NCI-H1436 treated with DMSO at 0.1 percent for 48 hours (cell line): ENCODE results near the gene SNTG2.
"Not testable (repeated sequence)": the region's sequence is repeated elsewhere in the genome, so short reads cannot be mapped to it uniquely, and the experiment has no call there.

Source experiments
- DNase-seq: peaks from one replicate; lab custom pipeline; 2025; lab: John Stamatoyannopoulos, UW

SNTG2 gene

DNA sequence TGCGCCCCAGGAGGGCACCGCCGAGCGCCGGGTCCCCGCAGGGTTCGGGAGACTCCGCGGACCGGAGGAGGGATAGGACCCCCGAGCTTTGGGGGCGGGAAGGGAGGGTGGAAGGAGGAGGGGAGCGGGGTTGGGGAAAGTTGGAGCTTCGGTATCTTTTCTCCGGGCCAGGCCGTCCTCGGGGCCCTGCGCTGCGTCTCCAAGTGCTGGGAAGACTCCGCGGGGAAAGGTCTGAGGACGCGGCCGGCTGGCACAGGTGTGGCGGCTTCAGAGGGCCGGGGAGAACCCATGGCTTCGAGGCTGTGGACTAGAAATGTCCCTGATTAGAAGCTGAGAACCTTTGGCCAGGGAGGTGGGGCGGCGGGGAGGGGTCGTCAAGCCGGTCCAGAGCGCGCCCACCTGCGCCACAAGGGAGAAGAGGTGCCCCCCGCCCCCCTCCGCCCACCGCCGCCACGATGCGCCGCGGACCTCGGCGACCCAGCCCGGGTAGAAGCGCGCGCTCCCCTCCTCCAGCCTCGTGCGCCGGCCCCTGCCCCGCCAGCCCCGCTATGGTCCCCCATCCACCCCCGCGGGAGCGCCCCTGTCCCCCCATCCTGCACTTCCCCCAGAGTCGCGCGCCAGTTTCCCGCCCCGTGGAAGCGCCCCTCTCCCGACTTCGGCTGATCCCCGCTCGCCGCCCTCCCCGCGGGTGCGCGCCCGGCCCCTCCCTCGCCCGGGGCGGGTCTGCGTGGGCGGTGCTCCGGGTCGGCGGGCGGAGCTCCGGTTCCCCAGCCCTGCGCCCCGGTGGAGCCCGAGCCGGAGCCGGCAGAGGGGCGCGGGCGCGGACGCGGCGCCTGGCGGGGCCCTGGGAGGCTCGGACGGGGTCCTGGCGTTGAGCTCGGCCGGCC is at the start of gene SNTG2:
Gene SNTG2, plus strand, starts transcription at position 770 of the 887 bp plus-strand sequence. CDS start 148 bp downstream, outside the sequence.
- no peak for DNase-seq

DNA sequence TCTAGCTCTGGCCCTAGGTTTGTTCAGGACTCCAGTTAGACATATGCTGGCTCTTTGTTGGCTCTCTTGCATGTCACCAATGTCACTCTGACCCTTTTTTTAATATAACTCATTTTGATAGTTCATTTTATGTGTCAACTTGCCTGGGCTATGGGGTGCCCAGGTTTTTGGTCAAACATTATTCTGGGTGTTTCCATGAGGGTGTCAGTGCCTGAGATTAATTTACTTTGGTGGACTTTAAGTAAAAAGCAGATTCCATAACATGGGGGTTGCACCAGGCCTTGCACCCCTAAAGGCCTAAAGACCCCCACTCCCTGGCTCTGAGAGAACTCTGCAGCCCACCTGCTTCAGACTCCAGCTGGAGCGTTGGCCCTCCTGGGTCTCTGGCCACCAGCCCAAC is 48.1 kb upstream of the SNTG2 start:
- no peak for DNase-seq

DNA sequence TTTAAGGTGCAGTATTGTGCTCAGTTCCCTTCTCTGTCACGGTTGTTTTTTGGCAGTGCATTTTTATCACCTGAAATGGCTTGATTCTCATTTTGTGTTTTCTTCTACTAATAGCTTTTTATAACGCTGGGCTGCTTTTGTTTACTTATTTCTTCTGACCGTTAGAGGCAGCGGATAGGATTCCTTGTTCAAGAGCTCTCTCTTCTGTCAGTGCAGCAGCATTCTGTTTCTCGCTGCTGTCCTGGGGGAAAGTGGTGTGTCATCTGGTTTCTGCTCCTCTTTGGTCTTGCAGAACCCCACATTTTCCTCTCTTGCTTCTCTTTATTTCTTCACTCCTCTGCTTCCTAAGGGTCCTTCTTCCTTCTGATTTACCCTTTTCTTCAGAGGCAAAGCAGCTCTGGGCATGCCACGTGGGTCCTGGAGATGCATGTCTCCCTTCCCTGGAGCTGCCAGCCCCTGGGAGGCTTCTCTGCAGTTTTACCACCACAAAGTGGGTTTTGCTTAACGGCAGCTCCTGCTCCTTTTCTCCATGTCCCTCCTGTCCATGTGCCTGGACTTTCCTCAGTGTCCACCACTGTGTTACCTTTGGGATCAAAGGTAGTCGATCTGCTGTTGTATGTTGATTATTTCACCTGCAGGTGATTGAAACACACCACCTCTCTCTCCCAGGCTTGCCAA is 47.3 kb upstream of the SNTG2 start:
- no peak for DNase-seq

DNA sequence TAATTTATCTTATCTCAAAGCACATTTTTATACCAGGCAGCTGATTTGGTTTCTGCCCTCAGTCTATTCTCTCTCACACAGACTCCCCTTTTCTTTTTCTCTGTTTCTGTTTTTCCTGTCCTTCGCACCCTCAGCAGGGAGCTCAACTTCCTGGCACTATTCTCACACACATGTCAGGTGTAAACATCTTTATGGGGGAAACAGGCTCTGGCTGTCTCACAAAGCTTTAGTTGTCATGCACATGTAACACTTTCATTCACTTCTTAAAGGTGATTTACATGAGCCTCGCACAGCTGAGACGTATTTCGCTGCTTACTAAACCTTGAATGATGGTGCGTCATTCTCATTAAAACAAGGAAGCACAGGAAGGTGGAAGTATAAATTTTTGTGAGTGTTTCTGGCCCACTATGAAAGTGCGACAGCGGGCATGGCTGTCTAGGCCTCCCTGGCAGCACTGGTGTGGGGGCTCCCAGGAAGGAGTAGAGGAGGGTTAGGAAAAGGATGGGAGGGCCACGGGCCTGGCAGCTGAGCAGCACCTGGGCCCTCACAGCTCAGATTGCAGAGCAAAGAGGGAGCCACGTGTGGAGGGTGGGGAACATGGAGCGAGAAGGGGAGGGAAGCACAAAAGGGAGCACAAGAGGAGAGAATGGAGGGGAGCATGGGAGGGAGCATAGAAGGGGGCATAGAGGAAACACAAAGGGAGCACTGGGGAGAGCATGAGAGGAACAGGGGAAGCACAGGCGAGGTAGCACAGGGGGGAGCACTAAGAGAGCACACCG is 46.2 kb upstream of the SNTG2 start:
- no peak for DNase-seq

DNA sequence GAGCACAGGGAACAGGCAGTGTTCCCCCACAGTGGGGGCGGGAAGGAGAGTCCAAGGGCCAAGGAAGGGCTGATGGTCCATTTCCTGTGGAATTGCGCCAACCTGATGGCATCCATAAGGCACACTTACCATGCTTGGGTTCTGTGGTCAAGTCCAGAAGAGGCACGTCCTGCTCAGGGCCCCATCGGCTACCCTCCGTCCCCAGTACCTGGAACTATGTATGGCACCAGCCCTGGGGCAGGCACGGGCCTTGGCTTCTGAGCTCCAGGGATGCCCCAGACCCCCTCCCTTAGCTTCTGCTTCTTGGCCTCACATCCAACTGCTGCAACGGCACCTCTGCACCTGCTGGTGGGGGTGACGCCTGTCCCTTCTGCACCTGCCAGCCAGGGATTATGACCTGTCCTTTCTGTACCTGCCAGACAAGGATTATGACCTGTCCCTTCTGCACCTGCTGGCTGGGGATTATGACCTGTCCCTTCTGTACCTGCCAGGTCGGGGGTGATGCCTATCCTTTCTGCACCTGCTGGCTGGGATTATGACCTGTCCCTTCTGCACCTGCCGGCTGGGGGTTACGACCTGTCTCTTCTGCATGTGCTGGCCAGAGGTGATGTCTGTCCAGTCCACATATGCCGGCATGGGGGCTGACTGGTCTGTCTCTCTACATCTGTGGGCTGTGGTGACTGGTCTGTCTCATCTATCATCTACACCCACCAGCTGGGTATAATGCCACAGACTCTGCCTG is 45.4 kb upstream of the SNTG2 start:
- DNase-seq: no peak

DNA sequence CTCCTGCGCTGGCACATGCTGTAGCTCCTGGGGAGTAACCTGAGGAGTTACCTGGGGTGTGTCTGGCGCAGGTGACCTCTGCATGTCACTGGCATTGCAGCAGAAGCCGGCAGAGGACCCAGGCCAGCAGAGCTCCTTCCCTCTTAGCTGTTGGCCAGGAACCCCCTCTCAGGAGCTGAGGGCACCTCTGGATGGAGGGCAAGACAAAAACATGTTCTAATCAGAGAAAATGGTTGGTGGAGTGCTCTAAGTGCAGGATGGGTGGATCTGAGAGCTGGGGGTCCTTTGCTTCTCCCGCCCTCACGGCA is 44.9 kb upstream of the SNTG2 start:
- DNase-seq: no peak

DNA sequence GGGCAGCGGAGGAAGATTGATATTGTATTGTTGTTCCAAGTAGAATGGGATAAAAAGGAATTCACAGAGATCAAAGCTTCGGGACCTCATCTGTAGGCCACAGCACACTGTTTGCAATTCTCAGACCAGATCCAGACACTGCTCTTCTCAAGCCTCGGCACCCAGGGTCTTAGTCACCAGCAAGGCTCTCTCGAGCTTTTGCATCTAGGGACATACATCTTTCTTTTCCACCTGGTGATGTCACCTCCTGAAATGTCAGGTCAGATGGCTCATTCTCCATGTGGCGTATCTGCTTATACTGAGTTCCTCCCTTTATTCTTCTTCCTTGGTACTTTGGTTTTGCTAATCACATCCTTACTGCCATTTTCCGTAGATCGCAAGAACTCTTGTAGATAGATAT is 42.9 kb upstream of the SNTG2 start:
- no peak for DNase-seq

DNA sequence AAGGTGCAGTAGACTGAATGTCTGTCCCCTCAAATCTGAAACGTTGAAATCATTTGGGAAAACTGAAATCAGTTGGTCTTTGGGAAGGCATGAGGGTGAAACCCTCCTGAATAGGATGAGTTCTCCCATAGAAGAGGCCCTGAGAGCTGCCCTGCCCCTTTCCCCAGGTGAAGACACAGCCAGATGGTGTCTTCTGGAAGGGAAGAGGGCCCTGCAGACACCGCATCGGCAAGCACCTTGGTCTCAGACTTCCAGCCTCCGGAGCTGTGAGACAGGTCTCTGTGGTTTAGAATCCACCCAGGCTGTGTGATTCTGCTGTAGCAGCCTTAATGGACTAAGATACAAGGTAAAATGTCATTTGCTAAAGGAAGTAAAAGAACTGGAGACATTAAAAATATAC is 42.1 kb upstream of the SNTG2 start:
- no peak for DNase-seq

DNA sequence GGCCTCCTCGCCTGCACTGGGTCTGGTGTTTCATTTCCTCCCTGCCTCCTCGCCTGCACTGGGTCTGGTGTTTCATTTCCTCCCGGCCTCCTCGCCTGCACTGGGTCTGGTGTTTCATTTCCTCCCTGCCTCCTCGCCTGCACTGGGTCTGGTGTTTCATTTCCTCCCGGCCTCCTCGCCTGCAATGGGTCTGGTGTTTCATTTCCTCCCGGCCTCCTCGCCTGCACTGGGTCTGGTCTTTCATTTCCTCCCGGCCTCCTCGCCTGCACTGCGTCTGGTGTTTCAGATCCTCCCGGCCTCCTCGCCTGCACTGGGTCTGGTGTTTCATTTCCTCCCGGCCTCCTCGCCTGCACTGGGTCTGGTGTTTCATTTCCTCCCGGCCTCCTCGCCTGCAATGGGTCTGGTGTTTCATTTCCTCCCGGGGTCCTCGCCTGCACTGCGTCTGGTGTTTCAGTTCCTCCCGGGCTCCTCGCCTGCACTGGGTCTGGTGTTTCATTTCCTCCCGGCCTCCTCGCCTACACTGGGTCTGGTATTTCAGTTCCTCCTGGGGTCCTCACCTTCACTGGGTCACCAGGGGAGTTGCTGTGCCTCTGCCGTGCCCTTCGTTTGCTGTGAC is 40.8 kb upstream of the SNTG2 start:
- DNase-seq: not testable (repeated sequence)

DNA sequence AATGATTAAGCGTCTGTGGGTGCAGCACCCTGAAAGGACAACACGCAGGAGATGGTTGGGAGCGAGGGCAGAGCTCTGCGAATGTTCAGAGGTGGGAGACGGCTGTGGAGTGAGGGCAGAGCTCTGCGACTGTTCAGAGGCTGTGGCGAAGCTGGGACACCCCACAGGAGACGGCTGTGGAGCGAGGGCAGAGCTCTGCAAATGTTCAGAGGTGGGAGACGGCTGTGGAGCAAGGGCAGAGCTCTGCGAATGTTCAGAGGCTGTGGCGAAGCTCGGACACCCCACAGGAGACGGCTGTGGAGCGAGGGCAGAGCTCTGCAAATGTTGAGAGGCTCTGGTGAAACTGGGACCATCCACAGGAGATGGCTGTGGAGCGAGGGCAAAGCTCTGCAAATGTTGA is 40.0 kb upstream of the SNTG2 start:
- no peak for DNase-seq

DNA sequence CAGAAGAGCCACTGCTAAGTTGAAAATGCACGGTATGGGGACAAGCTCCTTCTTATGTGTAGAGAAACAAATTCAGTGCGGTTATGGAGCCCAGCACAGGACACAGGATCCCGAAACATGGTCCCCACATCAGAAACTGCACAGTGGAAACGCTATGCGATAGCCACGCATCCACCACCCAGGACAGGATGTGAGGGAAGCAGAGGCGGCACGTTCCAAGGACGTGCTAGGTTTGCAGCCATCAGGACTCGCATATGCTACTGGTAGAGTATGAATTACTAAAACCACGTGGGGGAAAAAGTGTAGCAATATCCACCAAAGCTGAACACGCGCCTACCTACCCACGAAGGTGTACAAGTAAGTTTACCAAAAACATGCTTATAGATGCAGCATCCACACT is 34.7 kb upstream of the SNTG2 start:
- no peak for DNase-seq

DNA sequence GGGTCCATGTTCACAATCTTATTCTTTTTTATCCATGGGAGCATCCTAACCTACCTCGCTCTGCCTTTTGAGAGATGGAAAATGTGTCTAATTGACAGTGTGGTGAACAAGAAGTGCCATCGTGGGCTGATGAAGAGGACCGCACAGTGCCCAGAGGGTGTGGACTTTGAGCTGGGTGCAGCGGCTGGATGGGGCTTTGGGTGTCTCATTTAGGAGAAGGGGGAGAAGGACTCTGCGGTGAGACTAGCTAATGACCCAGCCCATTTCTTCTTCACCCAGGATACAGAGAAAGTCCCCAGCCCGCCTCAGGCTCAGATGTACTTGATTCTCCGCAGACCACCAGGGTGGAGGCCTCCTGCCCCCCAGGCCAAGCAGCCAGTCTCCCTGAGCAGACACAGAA is 33.7 kb upstream of the SNTG2 start:
- DNase-seq: no peak

DNA sequence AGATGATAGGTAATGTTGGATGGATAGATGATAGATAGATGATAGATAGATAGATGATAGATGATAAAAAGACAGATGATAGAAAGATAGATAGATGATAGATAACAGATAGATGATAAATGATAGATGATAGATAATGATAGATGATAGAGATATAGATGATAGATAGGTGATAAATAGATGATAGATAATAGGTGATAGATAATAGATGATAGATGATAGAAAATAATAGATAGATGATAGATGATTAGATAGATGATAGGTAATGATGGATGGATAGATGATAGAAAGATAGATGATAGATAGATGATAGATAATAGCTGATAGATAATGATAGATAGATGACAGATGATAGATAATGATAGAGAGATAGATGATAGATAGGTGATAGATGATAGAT is 31.0 kb upstream of the SNTG2 start:
- DNase-seq: no peak

DNA sequence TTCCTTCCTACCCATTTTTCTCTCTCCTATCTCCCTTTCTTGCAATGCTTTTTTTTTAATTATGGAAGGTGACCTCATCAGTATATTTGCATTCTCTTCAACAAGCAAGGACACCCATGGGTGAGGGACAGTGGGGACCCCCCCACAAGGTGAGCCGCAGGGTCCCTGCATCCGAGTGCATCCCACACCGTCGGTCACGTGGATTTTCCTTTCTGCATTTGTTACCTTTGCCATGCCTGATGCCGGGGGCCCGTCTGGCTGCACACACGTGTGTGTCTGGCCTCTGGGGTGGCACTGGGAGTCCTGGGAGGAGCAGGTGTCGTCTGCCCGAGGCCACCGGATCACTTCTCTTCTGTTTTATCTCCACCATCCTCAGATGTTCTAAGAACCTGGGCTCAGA is 30.1 kb upstream of the SNTG2 start:
- no peak for DNase-seq

DNA sequence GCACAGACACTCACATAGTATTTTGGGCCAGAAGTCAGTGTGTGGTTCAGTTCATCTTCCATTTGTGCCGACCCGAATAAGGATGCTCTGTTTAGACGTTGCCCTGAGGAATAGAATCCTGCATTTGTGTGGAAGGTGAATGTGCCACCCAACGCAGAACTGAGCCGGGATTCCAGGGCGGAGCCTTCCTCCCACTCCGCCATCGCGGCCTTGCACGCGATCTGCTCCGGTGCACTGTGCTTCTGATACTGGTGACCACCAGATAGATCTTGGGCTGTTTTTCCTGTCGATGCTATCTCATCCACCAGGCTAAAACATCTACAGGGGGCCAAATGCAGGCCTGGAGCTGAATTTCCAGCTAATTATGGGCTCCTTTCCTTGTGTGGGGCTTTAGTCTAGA is 29.6 kb upstream of the SNTG2 start:
- no peak for DNase-seq

DNA sequence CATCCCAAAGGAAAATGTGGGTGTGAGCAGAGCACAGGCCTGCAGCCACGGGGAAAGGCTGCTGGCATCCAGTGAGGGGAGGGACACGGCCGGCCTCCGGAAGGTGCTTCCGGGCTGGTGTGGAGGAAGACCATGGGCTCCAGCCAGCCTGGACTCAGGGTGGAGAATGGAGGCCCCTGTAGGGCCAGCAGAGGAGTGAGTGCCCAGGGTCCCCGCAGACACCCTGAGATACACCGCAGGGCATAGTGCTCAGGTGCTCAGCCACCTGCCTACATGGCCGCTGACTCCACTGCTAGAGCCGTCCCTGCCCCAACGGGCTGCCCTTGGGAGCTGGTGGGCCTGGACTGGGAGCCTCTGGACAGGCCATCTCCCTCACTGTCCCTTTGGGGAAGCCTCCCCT is 28.5 kb upstream of the SNTG2 start:
- no peak for DNase-seq

DNA sequence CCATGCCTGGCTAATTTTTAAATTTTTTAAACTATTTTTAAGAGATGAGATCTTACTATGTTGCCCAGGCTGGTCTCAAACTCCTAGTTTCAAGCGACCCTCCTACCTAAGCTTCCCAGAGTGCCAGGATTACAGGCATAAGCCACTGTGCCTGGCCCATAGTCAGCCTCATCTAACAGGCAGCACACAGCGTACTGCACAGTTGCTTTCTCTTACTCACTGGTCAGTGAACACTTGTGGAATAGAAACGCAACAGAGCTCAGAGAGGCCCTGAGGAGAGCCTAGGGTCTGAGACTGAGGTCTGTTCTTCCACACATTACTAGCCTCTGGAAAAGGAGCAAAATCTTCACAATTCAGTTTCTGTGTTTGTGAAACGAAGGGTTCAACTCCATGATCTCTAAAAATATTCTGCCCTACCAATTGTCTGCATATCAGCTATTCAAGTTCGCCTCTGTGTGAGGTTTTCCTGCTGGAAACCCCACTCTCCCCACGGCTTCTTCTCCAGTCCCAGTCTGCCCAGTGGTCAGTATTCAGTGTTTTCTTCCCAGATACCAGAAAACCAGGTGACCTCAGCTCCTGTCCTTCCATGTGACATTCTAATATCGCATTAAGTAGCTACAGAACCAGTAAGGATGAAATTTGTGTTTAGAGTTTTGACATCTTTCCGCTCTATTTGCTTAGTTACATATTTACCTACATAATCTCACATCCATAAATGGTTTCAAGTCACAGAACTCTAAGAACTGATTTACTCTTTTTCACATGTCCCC is 26.6 kb upstream of the SNTG2 start:
- DNase-seq: no peak

DNA sequence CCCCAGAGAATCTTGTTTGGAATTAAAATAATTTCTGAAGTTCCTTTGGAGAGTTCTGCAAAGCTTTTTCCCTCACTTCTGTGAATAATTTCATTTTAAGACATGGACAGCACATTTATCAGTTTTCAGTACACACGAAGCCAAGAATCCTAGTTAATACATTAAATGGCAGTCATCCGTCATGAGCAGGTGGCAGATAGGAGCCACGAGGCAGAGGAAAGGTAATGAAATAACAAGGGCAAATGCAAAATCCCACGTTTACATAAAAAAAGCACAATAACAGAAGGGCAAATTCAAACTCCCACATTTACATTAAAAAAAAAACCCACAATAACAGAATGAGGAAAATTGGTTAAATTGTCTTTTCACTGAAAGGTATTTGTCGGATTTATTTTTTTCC is 25.9 kb upstream of the SNTG2 start:
- DNase-seq: no peak

DNA sequence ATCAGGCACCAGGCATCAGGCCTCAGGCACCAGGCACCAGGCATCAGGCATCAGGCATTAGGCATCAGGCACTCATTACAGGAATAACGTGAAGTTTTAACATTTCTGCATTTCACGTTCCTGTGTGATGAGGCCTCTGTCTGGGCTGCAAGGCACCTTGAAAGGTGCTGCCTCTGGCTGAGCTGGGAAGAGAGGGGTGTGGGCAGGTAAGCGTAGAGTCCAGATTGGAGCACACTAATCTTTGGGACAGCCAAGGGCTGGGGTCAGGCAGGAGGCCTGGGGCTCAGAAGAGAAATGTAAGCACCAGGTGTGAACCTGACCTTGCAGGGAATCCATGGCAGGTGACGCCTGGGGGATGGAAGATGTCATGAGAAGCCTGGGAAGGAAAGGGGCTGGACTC is 25.3 kb upstream of the SNTG2 start:
- no peak for DNase-seq

DNA sequence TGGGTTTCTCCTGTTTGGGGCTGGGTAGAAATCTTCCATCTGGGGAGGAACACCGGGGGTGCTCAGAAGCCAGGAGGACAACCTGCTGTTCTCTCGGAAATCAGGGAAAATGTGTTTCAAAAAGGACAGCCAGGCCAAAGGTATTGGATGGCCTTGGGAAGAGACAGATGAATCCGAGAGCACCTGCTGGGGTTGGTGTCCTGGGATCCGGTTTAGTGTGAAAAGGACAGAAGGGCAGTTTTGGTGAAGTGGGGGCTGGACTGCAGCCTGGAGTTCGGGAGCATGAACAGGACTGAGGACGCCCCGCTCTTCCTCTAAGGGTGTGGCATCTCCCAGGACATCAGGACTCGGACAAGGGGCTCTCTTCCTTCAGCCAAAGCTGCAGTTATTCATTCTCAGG is 24.9 kb upstream of the SNTG2 start:
- no peak for DNase-seq

DNA sequence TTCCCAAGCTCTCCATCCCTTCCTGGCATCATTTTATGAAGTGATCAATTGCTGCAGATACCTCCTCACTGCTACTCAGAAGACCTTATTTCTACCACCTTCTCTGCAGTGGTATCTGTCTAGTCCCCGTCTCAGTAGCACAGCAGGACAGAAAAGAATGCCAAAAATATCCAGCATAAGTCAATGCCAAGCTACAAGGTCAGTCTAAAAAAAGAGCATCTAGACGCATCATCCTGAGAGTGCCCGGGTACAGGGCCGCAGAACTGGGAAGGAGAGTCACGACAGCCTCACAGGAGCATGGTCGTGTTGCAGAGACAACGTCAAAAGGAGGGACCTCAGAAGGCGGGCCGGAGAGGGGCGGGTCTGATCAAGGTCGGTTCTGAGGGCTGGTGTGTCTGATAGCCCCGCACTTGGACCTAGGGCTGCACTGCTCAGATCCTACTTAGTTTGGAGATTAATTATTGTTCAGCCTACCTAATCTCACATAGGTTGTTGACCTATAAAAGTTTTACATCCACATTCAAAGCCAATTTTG is 24.3 kb upstream of the SNTG2 start:
- DNase-seq: no peak
